EH (cell line): ENCODE data around the gene RADIL.
"Not testable (repeated sequence)": the region's sequence is repeated elsewhere in the genome, so short reads cannot be mapped to it uniquely, and the experiment has no call there.

Source experiments
- DNase-seq: peaks from one replicate; pipeline ENCODE4 v3.0.0-alpha.2; 2015; ENCODE audit warnings: low read depth

RADIL gene

GRCh38 chr7:4883372-4884144, at the start of gene RADIL:
TSS of gene RADIL (minus strand) at chr7:4883716. CDS start at chr7:4878139, 5,577 bp downstream.
- peak; percentile 91 for DNase-seq

- DNase-seq = peak; percentile 18
These were observed 48.4 kb upstream of the RADIL start for GRCh38 chr7:4931943-4932342.

- DNase-seq = no peak
These were observed 45.5 kb upstream of the RADIL start for GRCh38 chr7:4929005-4929404.

- no peak for DNase-seq
These were observed 44.9 kb upstream of the RADIL start for GRCh38 chr7:4928445-4928844.

GRCh38 chr7:4919969-4920766, 36.7 kb upstream of the RADIL start:
- DNase-seq = no peak

- DNase-seq = no peak
These were observed 32.6 kb upstream of the RADIL start for GRCh38 chr7:4916113-4916512.

GRCh38 chr7:4911111-4911828, 27.8 kb upstream of the RADIL start:
- DNase-seq = no peak

GRCh38 chr7:4906682-4907081, 23.2 kb upstream of the RADIL start:
- no peak for DNase-seq

GRCh38 chr7:4905171-4905570, 21.7 kb upstream of the RADIL start:
- DNase-seq = no peak

GRCh38 chr7:4904346-4904745, 20.8 kb upstream of the RADIL start:
- no peak for DNase-seq

GRCh38 chr7:4895766-4896165, 12.2 kb upstream of the RADIL start:
- DNase-seq = no peak

GRCh38 chr7:4894482-4894881, 11.0 kb upstream of the RADIL start:
- DNase-seq = no peak

GRCh38 chr7:4893929-4894475, 10.5 kb upstream of the RADIL start:
- DNase-seq = no peak

GRCh38 chr7:4893188-4893587, 9.7 kb upstream of the RADIL start:
- not testable (repeated sequence) for DNase-seq

- DNase-seq = not testable (repeated sequence)
These were observed 8.0 kb upstream of the RADIL start for GRCh38 chr7:4891522-4891921.

- DNase-seq = no peak
These were observed 6.2 kb upstream of the RADIL start for GRCh38 chr7:4889682-4890081.

- no peak for DNase-seq
These were observed 4.6 kb upstream of the RADIL start for GRCh38 chr7:4888161-4888560.

GRCh38 chr7:4886671-4887070, 3.2 kb upstream of the RADIL start:
- no peak for DNase-seq

GRCh38 chr7:4885317-4885807, 1.8 kb upstream of the RADIL start:
- DNase-seq = no peak

GRCh38 chr7:4884164-4884563, 648 bp upstream of the RADIL start:
- DNase-seq = no peak

GRCh38 chr7:4883033-4883371, 514 bp downstream of the RADIL start:
- DNase-seq = no peak
